Glutamatergic neuron (in vitro differentiated cells): ENCODE data around the gene OR5L2. TPM values are rescaled to one million over a fixed set of nuclear protein-coding genes. Genes with fewer than 3 reads are reported as not detected.

Experiments used
- DNase-seq: peaks from one replicate; pipeline ENCODE4 v3.0.0; 2022
- H3K27ac Mint-ChIP-seq: one replicate; pipeline ENCODE4 v1.8.0; 2020; ENCODE audit warnings: mild to moderate bottlenecking, mixed read lengths, inconsistent platforms; ENCODE audit not compliant: unreplicated experiment
- H3K27me3 Mint-ChIP-seq: one replicate; pipeline ENCODE4 v1.8.0; 2020; ENCODE audit warnings: mild to moderate bottlenecking, moderate library complexity, mixed read lengths, inconsistent platforms; ENCODE audit not compliant: unreplicated experiment
- H3K36me3 Mint-ChIP-seq: one replicate; pipeline ENCODE4 v1.8.0; 2020; ENCODE audit warnings: mild to moderate bottlenecking, mixed read lengths, inconsistent platforms; ENCODE audit not compliant: unreplicated experiment
- H3K4me1 Mint-ChIP-seq: one replicate; pipeline ENCODE4 v1.8.0; 2020; ENCODE audit warnings: mild to moderate bottlenecking, low read depth, mixed read lengths, inconsistent platforms; ENCODE audit not compliant: unreplicated experiment
- H3K4me3 Mint-ChIP-seq: one replicate; pipeline ENCODE4 v1.8.0; 2020; ENCODE audit warnings: mild to moderate bottlenecking, mixed read lengths, inconsistent platforms; ENCODE audit not compliant: unreplicated experiment
- H3K9me3 Mint-ChIP-seq: one replicate; pipeline ENCODE4 v1.8.0; 2020; ENCODE audit warnings: mild to moderate bottlenecking, moderate library complexity, mixed read lengths, inconsistent platforms; ENCODE audit not compliant: unreplicated experiment
- CTCF ChIP-seq: fragments of 200-600 bp; sonication (generic); IDR thresholded peaks from one replicate; pipeline ENCODE4 v1.5.0; 2021; ENCODE audit not compliant: partially characterized antibody, unreplicated experiment
- total RNA-seq: library from RNA; stranded (reverse); fragmentation: NEBNext Ultra II Directional; extraction: Animal tissue kit (Norgen Biotek cat#: 25700); gene quantifications from one replicate; pipeline ENCODE4 v1.2.1, GENCODE V29; 2021; ENCODE audit not compliant: unreplicated experiment

OR5L2 gene
- total RNA-seq, 1 donor from 2014 or later: not detected

DNA sequence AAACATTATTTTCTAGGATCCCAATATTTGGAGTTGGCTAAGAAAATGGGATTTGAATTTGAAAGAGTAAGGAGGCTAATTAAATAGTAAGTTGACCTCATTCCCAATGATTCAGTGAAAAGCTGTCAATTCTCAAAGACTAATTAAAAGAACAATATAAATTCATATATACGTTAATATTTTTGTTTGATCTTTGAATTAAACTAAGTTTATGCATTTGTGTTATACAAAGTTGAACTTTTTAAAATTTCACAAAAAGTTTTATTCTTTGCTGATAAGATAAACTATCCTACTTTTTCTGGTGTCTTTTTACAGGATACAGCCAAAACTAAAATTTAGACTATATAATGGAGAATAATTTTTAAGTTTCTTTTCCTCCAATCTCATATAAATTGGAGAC, 16.0 kb upstream of the OR5L2 start, which contains the start of gene OR5L1:
TSS of gene OR5L1 (plus strand) at position 301 of the 400 bp plus-strand sequence. CDS start 100 bp downstream, outside the sequence.
- no peak for TF ChIP-seq CTCF
- Mint-ChIP-seq H3K9me3 (peaks cover 11% of the 10 kb centered on the region), H3K4me1 (no peaks in the 10 kb centered on the region), H3K27ac (no peak within 1 kb of the TSS), H3K27me3 (peaks cover 3% of the 10 kb centered on the region), H3K36me3 (peaks cover 4% of the 10 kb centered on the region), H3K4me3 (no peak within 1 kb of the TSS)
- no peak for DNase-seq

- peaks cover 8% of the 10 kb centered on the region for H3K9me3 Mint-ChIP-seq
- peaks cover 3% of the 10 kb centered on the region for H3K27me3 Mint-ChIP-seq
- no peaks in the 10 kb centered on the region for H3K36me3 Mint-ChIP-seq
- TF ChIP-seq CTCF: no peak
- no peaks in the 10 kb centered on the region for H3K4me1 Mint-ChIP-seq
- H3K4me3 Mint-ChIP-seq: no peak within 1 kb of the TSS
- H3K27ac Mint-ChIP-seq: no peak within 1 kb of the TSS
- DNase-seq: no peak
Measured at GRCh38 chr11:55819330-55819729, 7.7 kb upstream of the OR5L2 start, which contains the start of gene OR5D18. TSS of gene OR5D18 (plus strand) at chr11:55819630. CDS start at chr11:55819630, 0 bp downstream.

GRCh38 chr11:55838452-55838851, 11.4 kb downstream of the OR5L2 start, which contains the start of gene OR5D16:
TSS of gene OR5D16 (plus strand) at chr11:55838752. CDS start at chr11:55838752, 0 bp downstream.
- Mint-ChIP-seq H3K9me3 (peaks cover 5% of the 10 kb centered on the region), H3K4me1 (no peaks in the 10 kb centered on the region), H3K36me3 (peaks cover 4% of the 10 kb centered on the region), H3K4me3 (no peak within 1 kb of the TSS), H3K27me3 (no peaks in the 10 kb centered on the region), H3K27ac (no peak within 1 kb of the TSS)
- TF ChIP-seq CTCF: no peak
- DNase-seq: no peak

DNA sequence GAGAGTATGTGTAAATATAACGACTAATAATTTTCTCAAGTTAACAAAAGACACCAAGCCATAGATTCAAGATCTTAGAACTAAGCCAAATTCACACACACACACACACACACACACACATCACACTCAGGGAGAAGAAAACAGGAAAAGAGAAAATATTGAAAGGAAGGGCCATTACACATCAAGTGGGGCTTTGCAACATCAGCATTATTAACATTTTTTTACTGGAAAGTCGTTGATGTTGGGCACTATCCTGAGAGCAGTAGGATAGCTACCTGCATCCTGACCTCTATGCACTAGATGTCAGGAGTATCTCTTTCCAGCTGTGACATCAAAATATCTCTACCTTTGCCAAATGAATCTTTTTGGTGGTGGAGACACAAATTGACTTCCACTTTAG, 20.4 kb downstream of the OR5L2 start:
- DNase-seq: no peak
- Mint-ChIP-seq H3K4me1 (no peaks in the 10 kb centered on the region), H3K9me3 (peaks cover 1% of the 10 kb centered on the region), H3K27ac (no peak overlapping the region), H3K36me3 (no peaks in the 10 kb centered on the region), H3K27me3 (peaks cover 1% of the 10 kb centered on the region), H3K4me3 (no peak overlapping the region)
- no peak for TF ChIP-seq CTCF

GRCh38 chr11:55849037-55849436, 22.0 kb downstream of the OR5L2 start:
- H3K4me1 Mint-ChIP-seq: no peaks in the 10 kb centered on the region
- H3K27me3 Mint-ChIP-seq: peaks cover 1% of the 10 kb centered on the region
- TF ChIP-seq CTCF: no peak
- H3K4me3 Mint-ChIP-seq: no peak overlapping the region
- H3K9me3 Mint-ChIP-seq: peaks cover 1% of the 10 kb centered on the region
- H3K36me3 Mint-ChIP-seq: no peaks in the 10 kb centered on the region
- no peak overlapping the region for H3K27ac Mint-ChIP-seq
- no peak for DNase-seq
